KMS-11 (cell line): ENCODE results near the gene CDX1.

Source experiments
- H2AFZ ChIP-seq: fragments of 200-600 bp; sonication (generic); 2 replicates; pipeline ENCODE4 v1.6.1; 2016; ENCODE audit warnings: antibody characterized with exemption, mixed run types, low read depth
- H3K27ac ChIP-seq: fragments of 200-600 bp; sonication (generic); 2 replicates; pipeline ENCODE4 v1.6.1; 2016; ENCODE audit warnings: mild to moderate bottlenecking, mixed run types
- H3K27me3 ChIP-seq: fragments of 200-600 bp; sonication (generic); 2 replicates; pipeline ENCODE4 v1.6.1; 2017; ENCODE audit warnings: mild to moderate bottlenecking, low read depth, mixed run types, moderate library complexity; ENCODE audit not compliant: insufficient read depth
- H3K36me3 ChIP-seq: fragments of 200-600 bp; sonication (generic); 2 replicates; pipeline ENCODE4 v1.6.1; 2017; ENCODE audit warnings: mild to moderate bottlenecking, mixed run types; ENCODE audit not compliant: insufficient read depth
- H3K4me1 ChIP-seq: fragments of 200-600 bp; sonication (generic); 2 replicates; pipeline ENCODE4 v1.6.1; 2016; ENCODE audit warnings: mild to moderate bottlenecking, low read depth, mixed run types; ENCODE audit not compliant: poor library complexity, severe bottlenecking
- H3K4me2 ChIP-seq: fragments of 200-600 bp; sonication (generic); 2 replicates; pipeline ENCODE4 v1.7.0; 2016; ENCODE audit warnings: mild to moderate bottlenecking, mixed run types
- H3K4me3 ChIP-seq: fragments of 200-600 bp; sonication (generic); IDR thresholded peaks from 2 replicates; pipeline ENCODE4 v1.6.1; 2017; ENCODE audit warnings: low read depth, low read length, mixed read lengths; ENCODE audit not compliant: insufficient read depth
- H3K79me2 ChIP-seq: fragments of 200-600 bp; sonication (generic); 2 replicates; pipeline ENCODE4 v1.6.1; 2016; ENCODE audit warnings: low read depth, mixed run types; ENCODE audit not compliant: insufficient read depth
- H3K9ac ChIP-seq: fragments of 200-600 bp; sonication (generic); 2 replicates; pipeline ENCODE4 v1.6.1; 2016; ENCODE audit warnings: mild to moderate bottlenecking, mixed run types
- H4K20me1 ChIP-seq: fragments of 200-600 bp; sonication (generic); 2 replicates; pipeline ENCODE4 v1.6.1; 2016; ENCODE audit warnings: mild to moderate bottlenecking, mixed run types; ENCODE audit not compliant: insufficient read depth
- CTCF ChIP-seq: fragments of 200-600 bp; sonication (generic); conservative IDR thresholded peaks from 2 replicates; pipeline ENCODE4 v1.6.1; 2017; ENCODE audit warnings: low read depth, mild to moderate bottlenecking, antibody characterized with exemption, low read length, moderate library complexity, mixed read lengths

CDX1 gene

GRCh38 chr5:150146235-150146634 lies 20.3 kb upstream of the CDX1 start:
- H4K20me1 ChIP-seq: no peaks in the 10 kb centered on the region
- H3K9ac ChIP-seq: no peak overlapping the region
- H3K79me2 ChIP-seq: no peaks in the 10 kb centered on the region
- H2AFZ ChIP-seq: no peak overlapping the region
- no peaks in the 10 kb centered on the region for H3K4me1 ChIP-seq
- H3K27ac ChIP-seq: no peak overlapping the region
- H3K36me3 ChIP-seq: no peaks in the 10 kb centered on the region
- H3K4me2 ChIP-seq: no peak overlapping the region
- no peak overlapping the region for H3K4me3 ChIP-seq
- TF ChIP-seq CTCF: no peak
- H3K27me3 ChIP-seq: no peaks in the 10 kb centered on the region

- H3K4me2 ChIP-seq: no peak overlapping the region
- no peak overlapping the region for H3K27ac ChIP-seq
- no peaks in the 10 kb centered on the region for H3K4me1 ChIP-seq
- H3K36me3 ChIP-seq: no peaks in the 10 kb centered on the region
- no peaks in the 10 kb centered on the region for H3K27me3 ChIP-seq
- TF ChIP-seq CTCF: no peak
- no peak overlapping the region for H2AFZ ChIP-seq
- H4K20me1 ChIP-seq: no peaks in the 10 kb centered on the region
- H3K79me2 ChIP-seq: no peaks in the 10 kb centered on the region
- no peak overlapping the region for H3K9ac ChIP-seq
- H3K4me3 ChIP-seq: no peak overlapping the region
Observed at GRCh38 chr5:150146862-150147601, 19.5 kb upstream of the CDX1 start.

- H3K4me1 ChIP-seq: no peaks in the 10 kb centered on the region
- H3K27ac ChIP-seq: no peak overlapping the region
- no peaks in the 10 kb centered on the region for H3K79me2 ChIP-seq
- no peaks in the 10 kb centered on the region for H4K20me1 ChIP-seq
- no peak overlapping the region for H2AFZ ChIP-seq
- no peak overlapping the region for H3K4me3 ChIP-seq
- H3K4me2 ChIP-seq: no peak overlapping the region
- H3K27me3 ChIP-seq: no peaks in the 10 kb centered on the region
- TF ChIP-seq CTCF: no peak
- H3K9ac ChIP-seq: no peak overlapping the region
- H3K36me3 ChIP-seq: no peaks in the 10 kb centered on the region
Observed at GRCh38 chr5:150147670-150148069, 18.9 kb upstream of the CDX1 start.

GRCh38 chr5:150148117-150148927 lies 18.3 kb upstream of the CDX1 start:
- Histone ChIP-seq H3K27me3 (no peaks in the 10 kb centered on the region), H3K27ac (no peak overlapping the region), H3K9ac (no peak overlapping the region), H3K79me2 (no peaks in the 10 kb centered on the region), H3K36me3 (no peaks in the 10 kb centered on the region), H2AFZ (no peak overlapping the region), H4K20me1 (no peaks in the 10 kb centered on the region), H3K4me2 (no peak overlapping the region), H3K4me1 (no peaks in the 10 kb centered on the region), H3K4me3 (no peak overlapping the region)
- no peak for TF ChIP-seq CTCF
